Astrocyte (in vitro differentiated cells and primary cell): Measurements from ENCODE around the gene AQP4. TPM values are rescaled to one million over a fixed set of nuclear protein-coding genes. Genes with fewer than 3 reads are reported as not detected.

Source experiments
- DNase-seq: peaks from one replicate; pipeline ENCODE4 v3.0.0-alpha.2; 2010; ENCODE audit warnings: low read depth
- FAIRE-seq: peaks from 2 replicates; lab custom pipeline; 2011; peaks lifted over from hg19 to GRCh38; lab: Jason Lieb, UNC
- H2AFZ ChIP-seq: 2 replicates; pipeline ENCODE4 v1.6.0; 2012; ENCODE audit warnings: low read depth, low read length, inconsistent platforms
- H3K27ac ChIP-seq: 2 replicates; pipeline ENCODE4 v1.5.1; 2011; ENCODE audit warnings: low read depth, low read length, inconsistent platforms
- H3K27me3 ChIP-seq: 2 replicates; pipeline ENCODE4 v1.6.0; 2011; ENCODE audit warnings: low read length, inconsistent platforms; ENCODE audit not compliant: insufficient read depth
- H3K36me3 ChIP-seq: 2 replicates; pipeline ENCODE4 v1.5.1; 2011; ENCODE audit warnings: low read length, inconsistent platforms; ENCODE audit not compliant: insufficient read depth
- H3K4me1 ChIP-seq: 2 replicates; pipeline ENCODE4 v1.5.1; 2011; ENCODE audit warnings: low read length, inconsistent platforms; ENCODE audit not compliant: insufficient read depth
- H3K4me2 ChIP-seq: 2 replicates; pipeline ENCODE4 v1.6.0; 2012; ENCODE audit warnings: low read length, inconsistent platforms
- H3K4me3 ChIP-seq: 2 replicates; pipeline ENCODE4 v1.5.1; 2011; ENCODE audit warnings: low read depth, mild to moderate bottlenecking, low read length, inconsistent platforms; ENCODE audit not compliant: insufficient read depth
- H3K79me2 ChIP-seq: 2 replicates; pipeline ENCODE4 v1.6.0; 2012; ENCODE audit warnings: mild to moderate bottlenecking, low read length, inconsistent platforms; ENCODE audit not compliant: insufficient read depth
- H3K9ac ChIP-seq: 2 replicates; pipeline ENCODE4 v1.6.0; 2012; ENCODE audit warnings: mild to moderate bottlenecking, low read length, inconsistent platforms
- H3K9me3 ChIP-seq: 2 replicates; pipeline ENCODE4 v1.5.1; 2012; ENCODE audit warnings: low read depth, mild to moderate bottlenecking, low read length, inconsistent platforms; ENCODE audit not compliant: insufficient read depth
- H4K20me1 ChIP-seq: 2 replicates; pipeline ENCODE4 v1.6.0; 2012; ENCODE audit warnings: low read length, inconsistent platforms; ENCODE audit not compliant: insufficient read depth
- H3K27ac Mint-ChIP-seq: one replicate; pipeline ENCODE4 v1.8.0; 2021; ENCODE audit warnings: mild to moderate bottlenecking, mixed read lengths; ENCODE audit not compliant: unreplicated experiment
- H3K27me3 Mint-ChIP-seq: one replicate; pipeline ENCODE4 v1.8.0; 2021; ENCODE audit warnings: low read depth, mixed read lengths; ENCODE audit not compliant: unreplicated experiment
- H3K36me3 Mint-ChIP-seq: one replicate; pipeline ENCODE4 v1.8.0; 2021; ENCODE audit warnings: low read depth, mixed read lengths; ENCODE audit not compliant: unreplicated experiment
- H3K4me1 Mint-ChIP-seq: one replicate; pipeline ENCODE4 v1.8.0; 2021; ENCODE audit warnings: low read depth, mixed read lengths; ENCODE audit not compliant: unreplicated experiment
- H3K4me3 Mint-ChIP-seq: one replicate; pipeline ENCODE4 v1.8.0; 2021; ENCODE audit warnings: mild to moderate bottlenecking, moderate library complexity, mixed read lengths; ENCODE audit not compliant: unreplicated experiment
- H3K9me3 Mint-ChIP-seq: one replicate; pipeline ENCODE4 v1.8.0; 2021; ENCODE audit warnings: mild to moderate bottlenecking, mixed read lengths; ENCODE audit not compliant: unreplicated experiment
- CTCF ChIP-seq: IDR thresholded peaks from 2 replicates; pipeline ENCODE4 v1.5.1; 2011; ENCODE audit warnings: low read depth, mild to moderate bottlenecking, inconsistent platforms, low read length, moderate library complexity; ENCODE audit not compliant: insufficient read depth
- EZH2 ChIP-seq: IDR thresholded peaks from 2 replicates; pipeline ENCODE4 v1.6.1; 2012; ENCODE audit warnings: mild to moderate bottlenecking, low read length, inconsistent platforms; ENCODE audit not compliant: insufficient read depth
- total RNA-seq: library from RNA; stranded (reverse); gene quantifications from 2 replicates; pipeline ENCODE4 v1.2.1, GENCODE V29; 2021

AQP4 gene
- total RNA-seq, 1 donor from 2014 or later = not detected

DNA sequence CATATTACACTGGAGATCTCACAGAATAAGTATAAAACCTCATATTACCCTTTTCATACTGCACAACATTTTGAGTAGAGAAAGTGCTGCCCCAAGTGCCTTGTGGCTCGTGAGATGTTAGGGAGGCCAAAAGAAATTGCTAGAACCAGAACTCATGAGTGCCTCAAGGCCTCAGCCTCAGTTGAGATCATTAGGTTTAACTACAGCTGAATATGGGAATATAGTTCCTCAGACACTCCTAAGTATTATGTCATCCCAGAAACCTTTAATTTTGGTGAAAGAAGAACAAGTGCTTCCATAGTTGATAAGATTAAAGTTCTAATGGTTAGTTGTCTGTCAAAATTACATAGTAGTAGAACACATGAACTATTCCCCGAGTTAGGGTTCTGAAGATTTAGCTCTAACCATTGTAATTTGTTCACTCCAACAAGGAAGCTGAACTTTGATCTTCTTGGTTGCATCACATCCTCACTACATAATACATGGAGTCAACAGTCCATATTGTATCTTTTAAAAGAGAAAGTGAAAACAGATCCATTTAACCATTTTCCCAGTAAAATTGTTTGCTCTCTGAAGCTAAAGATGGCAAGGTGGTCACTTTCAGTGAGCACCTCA, 9.6 kb upstream of the AQP4 start:
- no peaks in the 10 kb centered on the region for H3K9me3 ChIP-seq

DNA sequence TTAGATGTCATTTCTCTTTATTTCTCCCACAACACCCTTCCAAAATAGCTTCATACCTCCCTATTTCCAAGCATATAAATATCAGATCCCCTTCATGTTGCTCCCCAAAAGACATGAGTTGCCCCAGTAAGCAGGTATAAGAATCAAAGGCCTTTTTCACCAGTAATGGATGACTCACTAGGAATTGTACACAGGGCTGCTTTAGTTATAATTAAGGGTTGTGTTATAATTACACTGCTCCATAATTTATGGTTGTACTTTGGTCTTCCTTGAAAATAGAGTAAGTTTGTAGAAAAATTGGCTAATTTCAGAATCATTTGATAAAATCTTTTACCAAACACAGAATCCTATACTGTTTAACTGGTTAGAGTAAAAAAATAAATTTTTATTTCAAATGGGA, 8.8 kb upstream of the AQP4 start:
- H3K36me3 ChIP-seq = no peaks in the 10 kb centered on the region
- H3K4me2 ChIP-seq = no peak overlapping the region
- H3K9me3 ChIP-seq = no peaks in the 10 kb centered on the region
- Mint-ChIP-seq H3K4me1 (no peaks in the 10 kb centered on the region), H3K36me3 (peaks cover 2% of the 10 kb centered on the region), H3K27me3 (no peaks in the 10 kb centered on the region), H3K27ac (no peak overlapping the region), H3K4me3 (no peak overlapping the region), H3K9me3 (no peaks in the 10 kb centered on the region)
- H3K4me1 ChIP-seq = no peaks in the 10 kb centered on the region
- H2AFZ ChIP-seq = no peak overlapping the region
- DNase-seq (no peak), FAIRE-seq (no peak)
- no peaks in the 10 kb centered on the region for H4K20me1 ChIP-seq
- no peaks in the 10 kb centered on the region for H3K79me2 ChIP-seq
- H3K27me3 ChIP-seq = no peaks in the 10 kb centered on the region
- no peak for TF ChIP-seq EZH2
- TF ChIP-seq CTCF = no peak
- no peak overlapping the region for H3K4me3 ChIP-seq
- no peak overlapping the region for H3K9ac ChIP-seq
- H3K27ac ChIP-seq = no peak overlapping the region

More for the DNA sequence above, 9.6 kb upstream of the AQP4 start:
- Histone ChIP-seq H3K4me2 (no peak overlapping the region), H2AFZ (no peak overlapping the region), H3K79me2 (no peaks in the 10 kb centered on the region), H3K36me3 (no peaks in the 10 kb centered on the region), H3K9ac (no peak overlapping the region), H3K4me1 (no peaks in the 10 kb centered on the region), H4K20me1 (no peaks in the 10 kb centered on the region), H3K4me3 (no peak overlapping the region), H3K27me3 (no peaks in the 10 kb centered on the region), H3K27ac (no peak overlapping the region)
- no peak overlapping the region for H3K27ac Mint-ChIP-seq
- H3K36me3 Mint-ChIP-seq = peaks cover 2% of the 10 kb centered on the region
- no peak for DNase-seq
- H3K4me1 Mint-ChIP-seq = no peaks in the 10 kb centered on the region
- no peaks in the 10 kb centered on the region for H3K27me3 Mint-ChIP-seq
- no peak for TF ChIP-seq CTCF
- no peak for TF ChIP-seq EZH2
- H3K9me3 Mint-ChIP-seq = no peaks in the 10 kb centered on the region
- FAIRE-seq = no peak
- no peak overlapping the region for H3K4me3 Mint-ChIP-seq

GRCh38 chr18:26869640-26870039, 4.1 kb upstream of the AQP4 start:
- Mint-ChIP-seq H3K36me3 (peaks cover 2% of the 10 kb centered on the region), H3K4me3 (no peak overlapping the region), H3K27me3 (peaks cover 16% of the 10 kb centered on the region), H3K9me3 (no peaks in the 10 kb centered on the region), H3K4me1 (peaks cover 2% of the 10 kb centered on the region), H3K27ac (no peak overlapping the region)
- H3K9me3 ChIP-seq = no peaks in the 10 kb centered on the region
- H3K36me3 ChIP-seq = no peaks in the 10 kb centered on the region
- no peaks in the 10 kb centered on the region for H4K20me1 ChIP-seq
- H3K4me1 ChIP-seq = no peaks in the 10 kb centered on the region
- H3K27me3 ChIP-seq = peaks cover 5% of the 10 kb centered on the region
- no peak overlapping the region for H2AFZ ChIP-seq
- H3K4me2 ChIP-seq = no peak overlapping the region
- no peak for TF ChIP-seq EZH2
- no peak for TF ChIP-seq CTCF
- H3K27ac ChIP-seq = no peak overlapping the region
- DNase-seq = no peak
- no peak overlapping the region for H3K9ac ChIP-seq
- H3K4me3 ChIP-seq = no peak overlapping the region
- no peaks in the 10 kb centered on the region for H3K79me2 ChIP-seq
- no peak for FAIRE-seq
